A549 treated with dexamethasone at 1 μM for 4 hours (cell line): ENCODE measurements around the gene HMGCL. TPM values are rescaled to one million over a fixed set of nuclear protein-coding genes. Genes with fewer than 3 reads are reported as not detected.

Experiments
- total RNA-seq: library from RNA; stranded (reverse); fragments of 200-300 nt; extraction: Qiagen RNA extraction; gene quantifications from 5 replicates; pipeline ENCODE4 v1.2.3, GENCODE V29; 2022

Gene HMGCL
- total RNA-seq = 11.5 to 12.7 TPM (median 12.6 TPM) in 5 replicates

GRCh38 chr1:23825076-23825761, at the start of gene HMGCL:
TSS of gene HMGCL (minus strand) at chr1:23825429. CDS start at chr1:23825415, 14 bp downstream.

GRCh38 chr1:23867895-23868556, 42.8 kb upstream of the HMGCL start, which contains the start of gene FUCA1:
TSS of gene FUCA1 (minus strand) at chr1:23868290. CDS start at chr1:23868286, 4 bp downstream.

GRCh38 chr1:23800400-23801337, 24.6 kb downstream of the HMGCL start, which contains the start of gene GALE:
TSS of gene GALE (minus strand) at chr1:23800754. CDS start at chr1:23799007, 1,747 bp downstream.

GRCh38 chr1:23790696-23791515, 34.3 kb downstream of the HMGCL start, which contains the start of gene LYPLA2:
TSS of gene LYPLA2 (plus strand) at chr1:23791145. CDS start at chr1:23792683, 1,538 bp downstream.

DNA sequence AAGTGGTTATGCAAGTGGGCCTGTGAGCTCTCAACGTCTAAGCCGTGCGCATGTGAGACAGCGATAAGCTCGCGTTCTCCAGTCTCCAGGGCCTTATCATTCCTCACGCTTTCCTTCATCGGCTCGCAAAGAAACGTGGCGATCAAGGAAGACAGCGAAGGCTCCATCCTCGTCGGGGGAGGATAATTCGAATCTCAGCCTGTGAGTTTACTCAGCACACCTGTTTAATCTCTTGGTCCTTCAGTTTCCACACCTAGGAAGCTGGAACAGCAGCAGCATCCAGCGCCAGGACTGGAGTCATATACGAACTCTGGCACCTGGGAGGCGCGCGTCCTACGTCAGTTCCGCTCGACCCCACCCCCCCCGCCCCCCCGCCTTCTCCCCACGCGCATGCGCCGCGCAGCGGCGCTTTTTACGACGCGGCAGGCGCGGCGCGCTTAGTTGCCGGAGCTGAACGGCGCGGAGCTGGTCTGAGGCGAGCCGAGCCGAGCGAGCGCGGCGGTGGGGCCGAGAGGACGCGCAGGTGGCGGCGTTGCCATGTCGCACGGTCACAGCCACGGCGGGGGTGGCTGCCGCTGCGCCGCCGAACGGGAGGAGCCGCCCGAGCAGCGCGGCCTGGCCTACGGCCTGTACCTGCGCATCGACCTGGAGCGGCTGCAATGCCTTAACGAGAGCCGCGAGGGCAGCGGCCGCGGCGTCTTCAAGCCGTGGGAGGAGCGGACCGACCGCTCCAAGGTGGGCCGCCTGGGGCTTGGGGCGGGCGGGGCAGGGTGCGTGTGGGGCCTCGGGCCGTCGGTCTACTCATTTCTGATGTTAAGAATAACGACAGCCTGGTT, 47.0 kb downstream of the HMGCL start, which contains the start of gene PITHD1:
TSS of gene PITHD1 (plus strand) at position 440 of the 836 bp plus-strand sequence. CDS start at position 538, 98 bp downstream.

Other genes starting within 250 kb of the HMGCL start
- gene RPL11, start 133.6 kb downstream of the HMGCL start, total RNA-seq = 1,437 to 1,632 TPM (median 1,495 TPM) in 5 replicates
- gene ELOA, start 82.0 kb downstream of the HMGCL start, total RNA-seq = 29.3 to 32.6 TPM (median 31.6 TPM) in 5 replicates
- gene PITHD1, start 47.0 kb downstream of the HMGCL start, total RNA-seq = 26.1 to 31.6 TPM (median 28.6 TPM) in 5 replicates
- gene LYPLA2, start 34.3 kb downstream of the HMGCL start, total RNA-seq = 50.0 to 54.9 TPM (median 54.4 TPM) in 5 replicates
- gene GALE, start 24.7 kb downstream of the HMGCL start, total RNA-seq = 59.1 to 66.8 TPM (median 65.1 TPM) in 5 replicates
- 8.5 to 11.4 TPM (median 10.1 TPM) in 5 replicates for gene FUCA1, start 42.9 kb upstream of the HMGCL start, total RNA-seq
- gene CNR2, start 87.9 kb upstream of the HMGCL start, total RNA-seq = 0.02 TPM in 1 of 5 replicates, not detected in the others
- 29.7 to 39.8 TPM (median 36.7 TPM) in 5 replicates for gene PNRC2, start 134.4 kb upstream of the HMGCL start, total RNA-seq
- 84.3 to 100 TPM (median 95.9 TPM) in 5 replicates for gene SRSF10, start 154.9 kb upstream of the HMGCL start, total RNA-seq